IMR-90 (cell line): Measurements from ENCODE around the gene ALDH1L2. TPM values are rescaled to one million over a fixed set of nuclear protein-coding genes. Genes with fewer than 3 reads are reported as not detected.

Experiments
- ATAC-seq: fragments of 200-7000 bp; cut with Tn5 transposase; 2 replicates; pipeline ENCODE4 v1.9.1; 2020; ENCODE audit warnings: low read depth, mild to moderate bottlenecking, moderate library complexity
- BruUV-seq: library from RNA; stranded (reverse); fragments of 400-500 nt; replicated peaks from 2 replicates; lab custom pipeline; 2021; lab: Mats Ljungman, UMichigan
- CTCF ChIA-PET: fragments of 300-600 bp; formaldehyde crosslinking; extraction: SDS; loops from one replicate; lab custom pipeline; 2021; ENCODE audit warnings: antibody characterized with exemption; lab: Yijun Ruan, JAX
- POLR2A ChIA-PET: fragments of 300-600 bp; sonication (Branson Sonifier 250); formaldehyde crosslinking; loops from one replicate; lab custom pipeline; 2022; ENCODE audit warnings: antibody characterized with exemption; ENCODE audit not compliant: unreplicated experiment; lab: Charles Lee
- DNase-seq: peaks from one replicate; pipeline ENCODE4 v3.0.0; 2013
- H2AFZ ChIP-seq: replicated peaks from 2 replicates; pipeline ENCODE3; 2013; ENCODE audit warnings: low read length, mild to moderate bottlenecking; ENCODE audit not compliant: poor library complexity
- H2AK5ac ChIP-seq: 2 replicates; pipeline ENCODE4 v1.6.1; 2013; ENCODE audit warnings: low read depth, low read length, inconsistent platforms
- H2AK9ac ChIP-seq: replicated peaks from 2 replicates; pipeline ENCODE3; 2013; ENCODE audit warnings: mild to moderate bottlenecking, low read depth, low read length, moderate library complexity; ENCODE audit not compliant: poor library complexity
- H2BK120ac ChIP-seq: 2 replicates; pipeline ENCODE4 v1.6.1; 2013; ENCODE audit warnings: low read depth, low read length, inconsistent platforms
- H2BK15ac ChIP-seq: 3 replicates; pipeline ENCODE4 v1.6.1; 2013; ENCODE audit warnings: low read depth, low read length, inconsistent platforms
- H2BK20ac ChIP-seq: 2 replicates; pipeline ENCODE4 v1.6.1; 2013; ENCODE audit warnings: low read depth, mild to moderate bottlenecking, inconsistent platforms, low read length, moderate library complexity
- H2BK5ac ChIP-seq: 2 replicates; pipeline ENCODE4 v1.6.1; 2013; ENCODE audit warnings: mild to moderate bottlenecking, low read depth, low read length, inconsistent platforms; ENCODE audit not compliant: poor library complexity, severe bottlenecking
- H3K14ac ChIP-seq: replicated peaks from 2 replicates; pipeline ENCODE4 v1.6.1; 2013; ENCODE audit warnings: low read depth, low read length, inconsistent platforms
- H3K18ac ChIP-seq: 2 replicates; pipeline ENCODE4 v1.6.1; 2013; ENCODE audit warnings: low read depth, low read length, control low read depth
- H3K23ac ChIP-seq: 2 replicates; pipeline ENCODE4 v1.6.1; 2013; ENCODE audit warnings: low read depth, low read length, inconsistent platforms
- H3K27ac ChIP-seq: 2 replicates; pipeline ENCODE4 v1.5.1; 2013; ENCODE audit warnings: mild to moderate bottlenecking, control low read depth, low read length; ENCODE audit not compliant: insufficient read depth
- H3K27me3 ChIP-seq: 2 replicates; pipeline ENCODE4 v1.6.1; 2013; ENCODE audit warnings: low read length; ENCODE audit not compliant: control insufficient read depth, insufficient read depth
- H3K36me3 ChIP-seq: 2 replicates; pipeline ENCODE4 v1.6.1; 2013; ENCODE audit warnings: low read length, mixed read lengths; ENCODE audit not compliant: control insufficient read depth, insufficient read depth
- H3K4ac ChIP-seq: 2 replicates; pipeline ENCODE4 v1.6.1; 2013; ENCODE audit warnings: low read depth, low read length, inconsistent platforms
- H3K4me1 ChIP-seq: 2 replicates; pipeline ENCODE4 v1.6.1; 2013; ENCODE audit warnings: low read length, mixed read lengths; ENCODE audit not compliant: control insufficient read depth, insufficient read depth
- H3K4me2 ChIP-seq: 2 replicates; pipeline ENCODE4 v1.6.1; 2013; ENCODE audit warnings: low read depth, mild to moderate bottlenecking, control low read depth, low read length, moderate library complexity
- H3K4me3 ChIP-seq: 2 replicates; pipeline ENCODE4 v1.5.1; 2013; ENCODE audit warnings: low read depth, mild to moderate bottlenecking, control low read depth, low read length, moderate library complexity; ENCODE audit not compliant: insufficient read depth
- H3K56ac ChIP-seq: 2 replicates; pipeline ENCODE4 v1.6.1; 2013; ENCODE audit warnings: low read length, inconsistent platforms; ENCODE audit not compliant: insufficient read depth; ENCODE audit errors: extremely low read depth
- H3K79me1 ChIP-seq, 2 experiments: 2 replicates each; pipeline ENCODE4 v1.6.1; 2013; ENCODE audit warnings: low read length in 2 of 2, inconsistent platforms in 1 of 2, low read depth in 1 of 2
- H3K9ac ChIP-seq: 2 replicates; pipeline ENCODE4 v1.6.1; 2013; ENCODE audit warnings: low read depth, low read length, control low read depth
- H3K9me1 ChIP-seq: 2 replicates; pipeline ENCODE4 v1.6.1; 2013; ENCODE audit warnings: low read length, inconsistent platforms; ENCODE audit not compliant: insufficient read depth
- H3K9me3 ChIP-seq: 2 replicates; pipeline ENCODE4 v1.6.1; 2013; ENCODE audit warnings: low read length; ENCODE audit not compliant: control insufficient read depth, insufficient read depth
- H4K20me1 ChIP-seq: 2 replicates; pipeline ENCODE4 v1.6.1; 2013; ENCODE audit warnings: low read length, inconsistent platforms; ENCODE audit not compliant: insufficient read depth
- H4K5ac ChIP-seq: 2 replicates; pipeline ENCODE4 v1.6.1; 2013; ENCODE audit warnings: mild to moderate bottlenecking, low read depth, low read length, control low read depth
- H4K8ac ChIP-seq, 2 experiments: 2 replicates each; pipeline ENCODE4 v1.6.1; 2013; ENCODE audit warnings: low read depth in 2 of 2, low read length in 2 of 2, control low read depth in 1 of 2, inconsistent platforms in 1 of 2
- H4K91ac ChIP-seq: 2 replicates; pipeline ENCODE4 v1.6.1; 2013; ENCODE audit warnings: low read depth, low read length, inconsistent platforms; ENCODE audit not compliant: insufficient read depth
- CEBPB ChIP-seq: IDR thresholded peaks from 2 replicates; pipeline ENCODE4 v1.6.1; 2012; ENCODE audit warnings: low read depth, low read length, improper control_type of control experiment
- CTCF ChIP-seq: conservative IDR thresholded peaks from 2 replicates; pipeline ENCODE4 v1.5.1; 2012; ENCODE audit warnings: mild to moderate bottlenecking, low read depth, low read length, improper control_type of control experiment
- MAFK ChIP-seq: IDR thresholded peaks from 2 replicates; pipeline ENCODE4 v1.6.1; 2012; ENCODE audit warnings: low read depth, low read length, improper control_type of control experiment
- MAZ ChIP-seq: IDR thresholded peaks from 2 replicates; pipeline ENCODE4 v1.6.1; 2012; ENCODE audit warnings: low read depth, mild to moderate bottlenecking, low read length, improper control_type of control experiment, moderate library complexity, borderline replicate concordance
- POLR2A ChIP-seq: IDR thresholded peaks from 2 replicates; pipeline ENCODE4 v1.6.1; 2012; ENCODE audit warnings: mild to moderate bottlenecking, low read depth, low read length
- RFX5 ChIP-seq: IDR thresholded peaks from 2 replicates; pipeline ENCODE4 v1.8.0; 2012; ENCODE audit warnings: low read depth, mild to moderate bottlenecking, low read length, moderate library complexity
- USF2 ChIP-seq: fragments of 150-350 bp; IDR thresholded peaks from 2 replicates; pipeline ENCODE4 v1.6.1; 2017; ENCODE audit warnings: mild to moderate bottlenecking, antibody characterized with exemption, low read length, low read depth
- WGBS, 2 experiments: methylation state at CpG; one replicate each; pipeline versions ENCODE4 v1.1.5 to v1.1.7; 2013; ENCODE audit warnings: missing lambda C conversion rate in 2 of 2; ENCODE audit not compliant: insufficient read length in 1 of 2; ENCODE audit errors: extremely low coverage in 2 of 2; 5-methylcytosine and 5-hydroxymethylcytosine counted together
- dilution Hi-C: fragments of 300-500 bp; cut with HindIII; formaldehyde crosslinking; loops from one replicate; pipeline ENCODE4 v1.14.3; 2018; ENCODE audit warnings: low sequenced_read_pairs; ENCODE audit not compliant: unreplicated experiment
- in situ Hi-C: fragments of 300-500 bp; cut with MboI; formaldehyde crosslinking; loops from 3 replicates; pipeline ENCODE4 v1.14.3; 2019; ENCODE audit warnings: low sequenced_read_pairs, inconsistent platforms, mixed read lengths
- intact Hi-C: fragments of 100-400 bp; cut with micrococcal nuclease; formaldehyde crosslinking; loops from 2 replicates; pipeline ENCODE4 v1.10.0; 2022
- polyA plus RNA-seq, 3 experiments: library from polyadenylated mRNA; depleted of rRNA; stranded (reverse); fragments of >200 nt; gene quantifications; 2 replicates each; pipeline ENCODE4 v1.2.3, GENCODE V29; 2012; ENCODE audit warnings: low replicate concordance in 1 of 3
- total RNA-seq: library from RNA; depleted of rRNA; stranded (reverse); fragments of >200 nt; gene quantifications from 2 replicates; pipeline ENCODE4 v1.2.3, GENCODE V29; 2012

Gene ALDH1L2
- total and polyA plus RNA-seq, 2 of the 4 experiments (the other 2 are of a cell fraction) = 21.1 to 22.8 TPM

GRCh38 chr12:105107171-105107493, 22.9 kb upstream of the ALDH1L2 start:
- no TSS peak for BruUV-seq
- Histone ChIP-seq H2AFZ (peak overlapping the region; percentile 93), H2BK120ac (peak overlapping the region; percentile 84), H3K18ac (peak overlapping the region; percentile 80), H4K5ac (peak overlapping the region; percentile 86), H3K27ac (peak overlapping the region; percentile 77), H3K79me1 (peaks cover 7 to 19% of the 10 kb centered on the region in 2 experiments; a peak in 3 of 4 replicates), H2BK5ac (peak overlapping the region; percentile 86), H3K9me3 (no peaks in the 10 kb centered on the region), H4K20me1 (peaks cover 39% of the 10 kb centered on the region; the same call in 1 of the 2 replicates), H2BK20ac (peak overlapping the region; percentile 73), H3K4me1 (peaks cover 3% of the 10 kb centered on the region; the same call in 1 of the 2 replicates), H3K27me3 (no peaks in the 10 kb centered on the region), H4K8ac (peak overlapping the region; percentile 78 to 98), H3K4ac (peak overlapping the region; percentile 93), H2AK5ac (no peak overlapping the region), H3K56ac (peak overlapping the region; percentile 92), H3K4me2 (peak overlapping the region; percentile 98), H3K23ac (peak overlapping the region; percentile 93), H4K91ac (peak overlapping the region; percentile 87), H3K36me3 (peaks cover 2% of the 10 kb centered on the region), H3K9me1 (peaks cover 3% of the 10 kb centered on the region; the same call in 1 of the 2 replicates), H3K4me3 (peak overlapping the region; percentile 78), H2AK9ac (no peak overlapping the region), H3K9ac (peak overlapping the region; percentile 91), H2BK15ac (peak overlapping the region; percentile 17; the same call in 1 of the 3 replicates), H3K14ac (peak overlapping the region; percentile 99)
- ChIA-PET POLR2A (interaction anchor here (1.0 kb wide), 1 partner anchor 23 kb away, joined by 4 read pairs; the partner anchor contains the start of gene ALDH1L2), CTCF (interaction anchor here (1.0 kb wide), 1 partner anchor 32 kb away, joined by 3 read pairs; no protein-coding TSS in a partner anchor)
- DNase-seq (peak; percentile 62), ATAC-seq (peak; percentile 59)
- in situ Hi-C loops = no loop called here
- dilution Hi-C loops = no loop called here
- TF ChIP-seq CEBPB = no peak
- TF ChIP-seq MAZ = no peak
- TF ChIP-seq MAFK = peak; percentile 89
- TF ChIP-seq RFX5 = no peak
- no peak for TF ChIP-seq POLR2A
- no peak for TF ChIP-seq USF2
- no peak for TF ChIP-seq CTCF
- no CpG with 5 or more reads among the region's 15 CpGs for WGBS, 2 experiments
- intact Hi-C loops = loop anchor here (10.0 kb wide), 1 partner anchor 722 kb away; no protein-coding TSS in a partner anchor
